Right lobe of liver (tissue), 4 donors: Measurements from ENCODE around the gene THSD7A.

Experiments used
- CTCF ChIP-seq, 4 donors: fragments of 200-600 bp in 3 of 4; fragments of 450-650 bp in 1 of 4; IDR thresholded peaks; one replicate each; pipeline versions ENCODE4 v1.5.1 to v1.8.0; 2016 to 2022; ENCODE audit warnings: antibody characterized with exemption in 4 of 4, mild to moderate bottlenecking in 2 of 4
- POLR2A ChIP-seq: fragments of 450-650 bp; IDR thresholded peaks from one replicate; pipeline ENCODE4 v1.6.1; 2017; ENCODE audit warnings: antibody characterized with exemption, mild to moderate bottlenecking
- donor health status: DM: no; HTN: no; CAD: no.
- donor health status: DM: no; HTN: no; CAD: no.
- donor health status: DM: no; HTN: yes; CAD: no.

GRCh38 chr7:11753433-11753832 lies 78.6 kb downstream of the THSD7A start:
- TF ChIP-seq CTCF (IDR thresholded peaks at IDR 0.05) (no peak), POLR2A (no peak)
